GM19099 (cell line): ENCODE results near the gene MAP4K3.

Experiments
- POLR2A ChIP-seq: IDR thresholded peaks from 3 replicates; pipeline ENCODE4 v1.6.1; 2011; ENCODE audit warnings: low read depth; ENCODE audit not compliant: insufficient read length; ENCODE audit errors: extremely low read depth

MAP4K3 gene

GRCh38 chr2:39431592-39432316, 5.3 kb downstream of the MAP4K3 start:
- no peak for TF ChIP-seq POLR2A

GRCh38 chr2:39429746-39430145, 7.3 kb downstream of the MAP4K3 start:
- TF ChIP-seq POLR2A: no peak

DNA sequence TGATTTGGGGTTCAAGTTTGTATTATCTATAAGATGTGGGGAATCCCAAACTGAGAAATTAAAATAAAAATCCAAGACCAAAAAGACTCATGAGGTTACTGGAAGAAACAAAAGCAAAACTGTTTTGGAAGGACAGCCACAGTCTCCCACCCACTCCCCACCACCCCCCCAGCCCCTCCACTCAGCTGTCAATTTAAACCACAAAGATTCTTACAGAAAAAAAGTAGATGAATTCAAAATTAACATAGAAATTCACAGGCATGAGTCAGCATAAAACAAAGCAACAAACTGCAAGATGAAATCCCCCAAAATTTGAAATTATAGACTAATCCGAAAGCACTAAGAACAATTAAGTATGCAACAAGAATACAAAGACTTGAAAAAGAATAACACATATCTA, 12.1 kb downstream of the MAP4K3 start:
- no peak for TF ChIP-seq POLR2A

DNA sequence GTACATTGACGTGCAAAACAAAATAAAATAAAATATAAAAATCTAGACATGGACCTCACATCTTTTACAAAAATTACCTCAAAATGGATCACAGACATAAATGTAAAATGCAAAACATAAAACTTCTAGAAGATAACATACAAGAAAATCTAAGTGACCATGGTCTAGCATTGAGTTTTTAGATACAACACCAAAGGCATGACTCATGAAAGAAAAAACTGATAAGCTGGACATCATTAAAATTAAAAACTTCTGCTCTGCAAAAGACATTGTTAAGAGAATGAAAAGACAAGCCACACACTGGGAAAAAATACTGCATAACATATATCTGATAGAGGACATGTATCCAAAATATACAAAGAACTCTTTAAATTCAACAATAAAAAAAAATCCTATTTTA, 14.4 kb downstream of the MAP4K3 start:
- no peak for TF ChIP-seq POLR2A

GRCh38 chr2:39421354-39421753, 15.7 kb downstream of the MAP4K3 start:
- no peak for TF ChIP-seq POLR2A

- TF ChIP-seq POLR2A: no peak
Observed at GRCh38 chr2:39419282-39420223, 17.5 kb downstream of the MAP4K3 start.

DNA sequence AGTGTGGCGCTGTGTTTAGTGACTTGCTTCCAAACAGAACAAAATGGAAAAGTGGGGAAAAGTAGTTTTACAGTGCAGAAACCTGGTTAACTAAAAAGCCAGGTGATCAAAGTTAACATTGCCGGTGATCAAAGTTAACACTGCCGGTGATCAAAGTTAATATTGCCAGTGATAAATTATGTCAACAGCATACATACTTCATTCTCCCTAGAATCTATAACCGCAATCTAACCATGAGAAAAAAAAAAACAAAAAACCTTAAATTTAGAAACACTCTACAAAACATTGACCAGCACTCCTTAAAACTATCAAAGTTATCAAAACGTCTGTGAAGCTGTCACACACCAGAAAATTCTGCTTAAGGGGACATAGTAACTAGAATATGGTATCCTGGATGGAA, 18.6 kb downstream of the MAP4K3 start:
- TF ChIP-seq POLR2A: no peak

GRCh38 chr2:39416140-39416539, 20.9 kb downstream of the MAP4K3 start:
- no peak for TF ChIP-seq POLR2A

DNA sequence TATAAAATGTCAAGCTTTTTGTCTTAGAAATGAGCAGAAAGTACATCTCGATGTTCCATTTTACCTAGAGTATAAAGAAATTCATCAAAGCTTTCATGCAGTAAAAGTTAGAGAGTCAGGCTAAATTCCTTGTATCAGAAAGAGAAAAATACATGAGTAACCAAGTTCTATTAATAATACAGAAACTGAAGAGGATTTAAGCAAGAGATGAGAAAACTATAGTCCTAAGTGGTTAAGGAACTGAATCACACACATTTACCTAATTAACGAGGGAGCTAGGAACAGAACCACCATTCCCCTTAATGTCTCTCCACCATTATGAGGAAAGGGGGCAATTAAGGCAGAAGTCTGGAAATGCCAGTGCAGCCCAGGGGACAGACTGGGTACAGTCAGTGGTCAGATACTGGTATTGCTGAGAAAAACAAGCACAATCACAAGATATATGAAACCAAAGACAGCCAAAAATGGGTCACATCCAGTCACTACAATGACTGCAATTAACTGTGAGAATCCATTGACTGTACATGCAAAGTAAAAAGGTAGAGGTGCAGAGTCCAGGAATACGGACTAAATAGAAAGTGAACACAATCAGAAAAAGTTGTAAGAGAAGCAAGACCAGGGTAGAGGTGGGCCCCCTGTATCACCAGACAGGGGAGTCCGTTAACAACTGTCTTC, 23.9 kb downstream of the MAP4K3 start:
- no peak for TF ChIP-seq POLR2A

GRCh38 chr2:39411181-39411944, 25.7 kb downstream of the MAP4K3 start:
- TF ChIP-seq POLR2A: no peak

DNA sequence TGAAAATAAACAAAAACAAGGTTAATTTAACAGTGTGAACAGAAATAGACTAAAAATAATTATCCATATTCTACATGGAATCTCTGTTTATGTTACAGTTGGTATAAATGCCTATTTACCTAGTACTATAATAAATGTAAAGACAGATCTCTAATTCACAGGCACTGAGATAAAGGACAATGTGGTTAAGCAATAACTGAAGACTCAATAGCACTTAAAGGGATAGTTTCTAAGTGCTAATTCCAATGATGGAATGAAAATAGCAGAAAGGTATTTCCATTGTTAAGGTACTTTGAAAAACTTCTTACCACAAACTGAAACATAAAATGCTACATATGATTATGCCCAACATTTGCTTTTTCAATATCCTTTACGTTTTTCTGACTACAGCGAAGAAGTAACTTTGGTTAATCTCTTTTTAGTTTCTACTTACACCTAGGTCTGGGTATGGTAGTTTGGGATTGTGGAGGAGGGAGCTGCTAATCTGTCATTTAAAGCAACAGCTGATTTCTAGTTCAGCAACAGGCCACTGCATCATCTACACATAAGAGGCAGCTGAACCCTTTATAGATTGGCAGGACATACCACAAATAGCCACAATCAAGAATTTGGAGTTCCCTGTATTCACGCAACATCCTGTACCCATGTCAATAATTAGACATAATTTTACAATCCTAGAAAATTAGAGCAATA, 27.2 kb downstream of the MAP4K3 start:
- no peak for TF ChIP-seq POLR2A

GRCh38 chr2:39408351-39409136, 28.5 kb downstream of the MAP4K3 start:
- TF ChIP-seq POLR2A: no peak

DNA sequence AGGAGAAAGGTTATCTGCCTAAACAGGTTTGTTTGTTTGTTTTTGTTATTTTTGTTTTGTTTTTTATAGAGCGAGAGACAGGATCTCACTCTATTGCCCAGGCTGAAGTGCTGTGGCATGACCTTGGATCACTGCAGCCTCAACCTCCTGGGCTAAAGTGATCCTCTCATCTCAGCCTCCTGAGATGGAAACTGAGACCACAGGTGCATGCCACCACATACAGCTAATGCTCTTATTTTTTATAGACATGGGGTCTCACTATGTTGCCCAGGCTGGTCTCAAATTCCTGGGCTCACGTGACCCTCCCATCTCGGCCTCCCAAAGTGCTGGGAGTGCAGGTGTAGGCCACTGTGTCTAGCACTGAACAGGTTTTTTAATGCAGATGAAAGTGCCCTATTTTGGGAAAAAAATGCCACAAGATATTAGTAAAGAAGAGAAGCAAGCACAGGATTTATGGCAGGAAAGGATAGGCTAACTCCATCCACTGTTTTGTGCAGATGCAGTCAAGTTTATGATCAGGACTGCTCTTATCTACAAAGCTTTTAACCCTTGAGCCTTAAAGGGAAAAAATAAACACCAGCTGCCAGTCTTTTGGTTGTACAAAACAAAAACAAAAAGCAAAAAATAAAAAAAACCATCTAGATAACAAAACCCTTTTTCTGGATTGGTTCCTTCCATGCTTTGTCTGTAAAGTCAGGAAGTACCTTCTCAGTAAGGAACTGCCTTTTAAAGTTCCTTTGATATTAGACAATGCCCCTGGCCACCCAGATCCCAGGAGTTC, 29.4 kb downstream of the MAP4K3 start:
- TF ChIP-seq POLR2A: no peak
